Endometrial microvascular endothelial cells (primary cell): Measurements from ENCODE around the gene UBAC2. TPM values are rescaled to one million over a fixed set of nuclear protein-coding genes. Genes with fewer than 3 reads are reported as not detected.
"Not testable (repeated sequence)": the region's sequence is repeated elsewhere in the genome, so short reads cannot be mapped to it uniquely, and the experiment has no call there.

Source experiments
- in situ Hi-C: cut with HindIII; loops from 2 replicates; pipeline ENCODE4 v1.10.0; 2017; ENCODE audit warnings: low sequenced_read_pairs, low pct_unique_long_range_greater_than_20kb; ENCODE audit errors: inconsistent ontology term
- total RNA-seq: library from RNA; depleted of rRNA; stranded (reverse); fragments of >200 nt; gene quantifications from one replicate; pipeline ENCODE4 v1.2.3, GENCODE V29; 2015; ENCODE audit errors: inconsistent ontology term

The UBAC2 gene
- total RNA-seq, 1 donor from 2014 or later, result 56.8 TPM

DNA sequence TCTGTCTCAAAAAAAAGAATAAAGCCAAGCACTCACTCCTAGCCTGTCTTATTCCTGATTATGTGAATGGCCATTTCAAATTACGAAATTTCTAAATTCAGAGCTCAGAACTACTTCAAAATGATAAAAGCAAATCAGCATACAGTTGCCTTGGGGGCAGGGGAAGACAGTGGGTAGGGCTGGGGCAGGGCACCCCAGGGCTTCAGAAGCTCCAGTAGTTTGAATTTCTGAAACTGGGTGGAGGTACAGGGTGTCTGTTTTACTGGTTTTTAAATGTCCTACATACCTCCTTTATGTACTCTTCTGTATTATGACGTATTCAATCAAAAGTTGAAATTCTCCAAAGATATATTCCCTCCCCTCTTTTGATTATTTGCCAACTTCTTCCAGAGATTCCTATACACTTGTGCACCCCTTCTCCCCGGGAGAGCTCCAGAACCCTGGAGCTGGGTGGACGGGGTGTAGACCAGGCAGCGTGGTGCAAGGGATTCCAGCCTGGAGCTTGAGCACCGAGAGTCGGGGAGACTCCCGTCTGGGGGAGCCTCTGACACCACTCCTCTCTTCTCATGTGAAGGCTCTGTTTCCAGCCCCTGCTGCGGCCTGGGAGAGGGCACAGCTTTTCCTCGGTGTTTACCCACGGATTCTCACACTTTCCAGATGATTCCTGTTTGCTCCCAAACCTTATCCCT is 191.3 kb downstream of the UBAC2 start:
- in situ Hi-C loops, result no loop called here

DNA sequence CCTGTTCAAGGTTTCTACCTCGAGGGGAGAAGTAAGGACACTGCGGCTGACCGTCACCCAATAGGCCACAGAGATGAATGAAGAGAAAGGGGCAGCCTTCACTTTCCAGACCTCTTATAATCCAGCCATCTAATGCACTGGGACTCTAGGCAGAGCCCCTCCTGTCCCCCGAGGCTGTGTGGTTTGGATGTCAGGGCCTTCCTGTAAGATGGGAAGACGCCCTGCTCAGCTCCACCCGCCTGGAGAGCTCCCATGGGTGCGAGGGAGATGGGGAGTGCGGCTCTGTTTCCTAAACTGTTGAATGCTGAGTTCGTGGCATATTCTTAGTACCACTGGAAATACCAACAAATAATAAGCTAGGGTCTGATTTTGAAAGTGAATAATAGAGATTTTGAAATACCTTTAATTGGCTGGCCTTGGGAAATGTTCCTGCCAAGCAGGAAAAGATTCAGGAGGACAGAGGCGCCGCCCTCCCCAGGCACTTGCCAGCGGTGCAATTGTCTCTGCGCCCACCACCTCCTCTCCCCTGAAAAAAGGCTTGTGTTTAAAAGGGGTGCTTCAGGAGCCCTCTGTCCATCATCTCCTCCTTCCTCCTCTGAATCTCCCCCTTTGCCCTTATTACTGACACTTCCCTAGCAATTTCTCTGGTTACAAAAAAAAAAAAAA is 191.9 kb downstream of the UBAC2 start:
- in situ Hi-C loops, result no loop called here

DNA sequence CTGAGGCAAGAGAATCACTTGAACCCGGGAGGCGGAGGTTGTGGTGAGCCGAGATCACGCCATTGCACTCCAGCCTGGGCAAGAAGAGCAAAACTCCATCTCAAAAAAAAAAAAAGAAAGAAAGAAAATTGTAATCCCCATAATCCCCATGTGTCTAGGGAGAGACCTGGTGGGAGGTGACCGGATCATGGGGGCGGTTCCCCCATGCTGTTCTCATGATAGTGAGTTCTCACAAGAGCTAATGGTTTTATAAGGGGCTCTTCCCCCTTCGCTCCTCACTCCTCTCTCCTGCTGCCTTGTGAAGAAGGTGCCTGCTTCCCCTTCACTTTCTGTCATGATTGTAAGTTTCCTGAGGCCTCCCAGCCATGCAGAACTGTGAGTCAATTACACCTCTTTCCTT is 192.7 kb downstream of the UBAC2 start:
- in situ Hi-C loops, result not testable (repeated sequence)

DNA sequence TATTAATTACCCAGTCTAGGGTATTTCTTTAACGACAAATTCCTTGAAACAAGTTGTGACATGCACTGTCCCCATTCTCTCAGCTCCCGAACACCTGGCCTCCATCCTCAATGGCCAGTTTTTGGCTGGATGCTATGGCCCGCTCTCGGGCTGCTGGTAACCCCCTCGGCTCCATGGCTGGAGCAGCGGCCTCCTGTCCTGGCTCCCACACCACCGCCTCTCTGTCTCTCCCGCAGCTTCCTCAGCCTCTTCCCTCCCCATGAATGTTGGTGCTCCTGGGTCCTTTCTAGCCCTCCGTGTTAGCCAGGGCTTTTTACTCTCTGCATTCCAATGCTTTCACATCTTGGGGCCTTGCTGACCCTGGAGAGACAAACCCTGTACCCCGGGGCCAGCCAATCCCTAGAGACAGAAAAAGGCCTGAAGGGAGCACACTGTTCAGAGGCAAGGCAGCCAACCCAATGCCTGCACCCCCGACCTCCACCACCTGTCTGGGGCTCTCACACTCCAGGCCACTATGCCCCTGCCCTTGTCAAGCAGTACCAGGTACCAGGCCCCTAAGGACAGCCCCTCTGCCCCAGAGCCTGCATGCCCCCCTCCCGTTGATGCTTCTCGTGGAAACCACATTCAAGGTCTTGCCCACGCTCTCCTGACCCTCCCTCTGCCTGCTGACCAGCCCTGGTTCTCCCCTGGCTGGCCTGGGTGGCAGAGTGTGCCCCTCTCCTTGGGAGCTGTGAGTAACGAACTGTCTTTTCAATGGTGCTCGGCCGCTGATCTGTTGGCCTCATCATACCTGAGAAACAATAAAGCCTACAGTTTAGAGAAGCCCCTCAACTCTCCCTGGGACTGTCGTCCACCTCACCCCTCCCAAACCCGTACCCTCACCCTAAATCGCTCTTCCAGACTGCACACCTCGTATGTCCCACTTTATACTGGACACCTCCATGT is 193.4 kb downstream of the UBAC2 start:
- in situ Hi-C loops, result no loop called here

DNA sequence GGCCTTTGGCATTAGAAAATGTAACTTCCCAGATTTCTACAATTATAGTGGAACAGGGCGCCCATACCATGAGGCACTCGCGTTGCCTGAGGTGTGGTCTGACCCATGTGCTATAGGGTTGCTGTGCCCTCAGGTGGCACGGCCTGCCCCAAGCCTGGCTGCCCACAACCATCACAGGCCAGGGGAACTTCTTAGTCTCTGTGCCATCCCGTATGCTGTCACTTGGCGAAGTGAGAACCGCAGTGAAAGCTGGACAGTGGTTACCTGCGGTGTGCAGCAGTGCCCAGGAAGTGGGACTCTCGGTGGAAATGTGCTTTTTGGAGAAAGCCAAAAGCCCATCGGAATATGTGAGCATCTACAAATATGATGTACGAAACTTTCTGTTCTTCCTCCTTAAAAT is 194.8 kb downstream of the UBAC2 start:
- in situ Hi-C loops, result no loop called here

DNA sequence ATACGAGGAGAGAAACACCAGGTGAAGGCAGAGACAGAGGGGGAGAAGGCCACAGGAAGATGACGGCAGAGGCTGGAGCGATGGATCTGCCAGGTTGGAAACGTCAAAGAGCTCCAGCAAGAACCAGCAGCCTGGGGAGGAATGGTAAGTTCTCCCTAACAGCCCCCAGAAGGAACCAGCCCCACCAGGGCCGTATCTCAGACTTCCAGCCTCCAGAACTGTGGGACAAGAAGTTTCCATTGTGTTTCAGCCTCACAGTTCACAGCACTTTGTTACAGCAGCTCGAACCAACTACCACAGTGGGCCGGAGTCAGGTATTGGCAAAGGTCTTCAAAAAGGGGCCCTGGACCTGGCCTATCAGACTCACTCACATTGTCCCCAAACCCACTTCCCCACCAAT is 195.8 kb downstream of the UBAC2 start:
- in situ Hi-C loops, result no loop called here

DNA sequence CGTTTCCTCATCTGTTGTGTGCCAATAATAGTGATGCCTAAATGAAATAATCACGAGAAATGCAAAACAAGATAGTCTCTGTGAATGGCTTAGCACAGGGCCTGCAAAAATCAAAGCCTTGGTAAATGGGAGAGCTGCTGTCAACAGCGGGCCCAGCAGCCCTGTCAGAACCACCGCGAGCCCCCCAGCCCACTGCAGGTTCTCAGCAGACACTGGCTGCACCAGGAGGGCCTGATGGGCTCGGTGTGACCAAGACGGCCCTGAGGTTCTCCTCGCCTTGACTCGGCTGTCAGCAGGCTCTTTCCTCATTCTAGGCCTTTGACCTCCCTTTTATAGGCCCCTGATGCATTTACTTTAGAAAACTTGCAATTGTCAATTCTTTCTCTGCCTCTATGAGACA is 197.4 kb downstream of the UBAC2 start:
- in situ Hi-C loops, result no loop called here

DNA sequence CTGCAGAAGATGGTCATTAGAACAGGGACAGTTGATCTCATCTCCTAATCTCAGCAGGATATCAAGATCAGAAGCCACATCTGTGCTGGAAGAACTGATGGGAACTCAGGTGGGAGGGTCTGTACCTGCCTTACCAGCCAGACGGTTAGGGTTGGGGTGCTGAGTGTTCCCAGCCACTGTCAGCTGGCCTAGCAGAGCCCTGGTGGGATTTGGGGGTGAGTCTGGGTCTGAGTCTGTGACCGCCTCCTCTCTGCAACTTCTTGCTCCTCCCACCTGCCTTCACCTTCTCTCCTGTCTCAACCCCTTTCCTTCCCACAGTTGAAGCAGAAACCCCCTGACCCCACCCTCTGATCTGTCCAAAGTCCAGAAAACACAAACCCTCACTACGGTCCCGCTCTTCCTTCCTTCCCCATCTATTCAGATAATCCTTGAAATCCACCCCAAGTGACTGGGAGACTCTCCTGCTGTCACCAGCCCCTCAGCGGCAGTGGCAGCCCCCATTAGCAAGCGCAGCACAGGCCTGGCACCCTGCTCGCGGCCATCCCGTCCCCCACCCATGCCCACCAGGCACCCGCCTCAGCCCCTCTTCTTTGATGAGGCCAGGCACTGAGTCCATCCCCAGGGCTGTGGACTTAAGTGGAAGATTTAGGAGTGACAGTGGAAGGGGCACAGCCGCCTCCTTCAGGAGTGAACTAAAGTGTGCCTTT is 198.4 kb downstream of the UBAC2 start:
- in situ Hi-C loops, result no loop called here

DNA sequence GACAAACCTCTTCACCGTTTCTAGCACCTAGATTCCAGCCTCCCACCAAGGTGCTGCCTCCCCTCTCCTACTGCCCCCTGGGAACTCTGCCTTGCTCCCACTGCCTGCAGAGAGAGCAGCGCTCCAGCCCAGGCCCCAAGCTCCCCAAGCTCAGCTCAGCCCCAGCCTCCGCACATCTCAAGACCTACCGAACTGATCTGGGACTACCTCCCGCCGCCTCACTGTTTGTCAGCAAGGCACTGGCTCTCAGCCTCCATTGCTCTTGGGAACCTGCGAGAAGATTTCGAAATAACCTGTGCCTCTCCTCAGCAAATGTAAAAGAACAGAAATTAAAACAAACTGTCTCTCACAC is 198.9 kb downstream of the UBAC2 start:
- in situ Hi-C loops, result no loop called here

DNA sequence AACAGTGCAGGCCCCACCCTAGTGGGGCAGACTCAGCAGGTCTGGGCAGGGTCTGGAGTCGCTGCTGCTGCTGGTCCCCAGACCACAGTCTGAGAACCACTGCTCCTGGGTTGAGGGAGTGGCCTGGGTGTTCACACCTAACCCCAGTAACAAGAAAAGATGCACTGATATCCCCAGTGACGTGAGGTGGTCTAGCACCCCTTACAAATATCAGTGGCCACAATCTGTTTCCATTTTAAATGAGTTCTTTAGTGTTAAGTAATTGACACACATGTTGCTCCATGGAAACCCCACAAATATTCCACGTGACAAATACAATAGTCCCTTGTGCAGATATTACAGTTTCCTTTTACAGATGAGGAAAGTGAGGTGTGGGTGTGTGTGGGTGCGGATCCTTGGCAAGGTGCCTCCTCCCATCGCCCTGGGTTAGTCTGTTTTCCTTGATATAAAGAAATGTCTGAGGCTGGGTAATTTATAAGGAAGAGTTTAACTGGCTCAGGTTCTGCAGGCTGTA is 202.9 kb downstream of the UBAC2 start:
- in situ Hi-C loops, result no loop called here

DNA sequence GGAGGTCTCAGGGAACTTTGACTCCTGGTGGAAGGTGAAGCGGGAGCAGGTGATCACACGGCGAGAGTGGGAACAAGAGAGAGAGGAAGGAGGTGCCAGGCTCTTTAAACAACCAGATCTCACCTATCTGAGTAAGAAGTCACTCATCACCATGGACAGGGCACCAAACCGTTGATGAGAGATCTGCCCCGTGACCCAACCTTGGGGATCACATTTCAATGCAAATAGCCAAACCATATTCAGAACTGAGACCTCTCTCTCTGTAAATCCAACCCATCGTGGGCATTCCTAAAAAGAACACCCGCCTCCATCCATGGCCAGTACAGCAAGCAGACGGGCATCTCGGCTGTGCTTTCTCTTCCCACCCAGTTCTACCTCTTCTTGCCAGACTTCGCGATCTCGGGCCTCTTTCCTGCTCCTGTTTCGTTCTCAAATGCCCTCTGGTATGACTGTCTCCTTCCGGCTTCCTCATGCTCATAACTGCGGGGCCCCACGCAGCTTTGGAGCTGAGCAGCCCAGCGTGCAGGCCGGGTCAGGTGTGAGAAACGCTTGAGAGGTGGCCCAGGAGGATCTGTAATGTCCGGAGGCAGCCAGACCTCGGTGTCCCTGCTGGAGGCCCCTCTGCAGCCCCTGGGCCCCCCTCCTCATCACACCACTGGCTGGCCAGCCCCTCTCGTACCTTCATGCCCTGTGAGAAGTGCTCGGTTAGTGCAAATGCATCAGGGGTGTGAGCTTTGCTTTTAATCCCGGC is 203.5 kb downstream of the UBAC2 start:
- in situ Hi-C loops, result no loop called here

DNA sequence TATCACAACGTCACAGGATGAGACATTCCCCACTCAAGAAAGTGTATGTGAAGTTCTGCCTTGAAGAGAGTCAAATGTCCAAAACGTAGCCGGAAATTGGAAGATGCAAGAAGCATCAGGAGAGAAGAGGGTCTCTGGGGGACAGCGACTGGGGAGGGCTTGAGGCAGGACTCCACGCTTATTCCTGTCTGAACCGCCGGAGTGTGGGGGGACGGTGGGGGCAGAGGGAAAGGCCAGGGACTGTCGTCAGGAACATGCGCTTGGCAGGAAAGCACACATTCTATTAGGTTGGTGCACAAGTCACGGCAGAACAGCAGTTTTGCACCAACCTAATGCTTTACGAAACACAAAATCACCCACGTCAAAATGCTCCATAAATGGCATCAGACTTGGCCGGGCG is 205.3 kb downstream of the UBAC2 start:
- in situ Hi-C loops, result no loop called here

DNA sequence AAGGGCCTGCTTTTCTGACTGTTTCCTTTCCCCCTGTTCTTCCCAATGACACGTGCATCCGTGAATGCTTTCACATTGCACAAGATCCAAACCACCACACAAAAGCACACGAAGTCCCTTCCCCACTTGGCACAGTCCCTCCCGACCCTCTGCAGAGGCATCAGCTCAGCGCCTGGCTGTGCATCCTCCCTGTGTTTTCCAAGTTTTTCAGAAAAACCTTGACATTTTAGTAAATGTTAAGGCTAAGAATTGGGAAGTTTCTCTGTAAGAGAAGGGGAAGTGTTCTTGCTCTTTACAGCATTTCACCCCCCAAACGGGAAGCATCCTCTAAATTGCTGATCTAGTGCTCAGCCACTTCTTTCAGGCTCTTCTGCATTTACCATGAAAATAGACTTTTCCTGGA is 206.1 kb downstream of the UBAC2 start:
- in situ Hi-C loops, result no loop called here

DNA sequence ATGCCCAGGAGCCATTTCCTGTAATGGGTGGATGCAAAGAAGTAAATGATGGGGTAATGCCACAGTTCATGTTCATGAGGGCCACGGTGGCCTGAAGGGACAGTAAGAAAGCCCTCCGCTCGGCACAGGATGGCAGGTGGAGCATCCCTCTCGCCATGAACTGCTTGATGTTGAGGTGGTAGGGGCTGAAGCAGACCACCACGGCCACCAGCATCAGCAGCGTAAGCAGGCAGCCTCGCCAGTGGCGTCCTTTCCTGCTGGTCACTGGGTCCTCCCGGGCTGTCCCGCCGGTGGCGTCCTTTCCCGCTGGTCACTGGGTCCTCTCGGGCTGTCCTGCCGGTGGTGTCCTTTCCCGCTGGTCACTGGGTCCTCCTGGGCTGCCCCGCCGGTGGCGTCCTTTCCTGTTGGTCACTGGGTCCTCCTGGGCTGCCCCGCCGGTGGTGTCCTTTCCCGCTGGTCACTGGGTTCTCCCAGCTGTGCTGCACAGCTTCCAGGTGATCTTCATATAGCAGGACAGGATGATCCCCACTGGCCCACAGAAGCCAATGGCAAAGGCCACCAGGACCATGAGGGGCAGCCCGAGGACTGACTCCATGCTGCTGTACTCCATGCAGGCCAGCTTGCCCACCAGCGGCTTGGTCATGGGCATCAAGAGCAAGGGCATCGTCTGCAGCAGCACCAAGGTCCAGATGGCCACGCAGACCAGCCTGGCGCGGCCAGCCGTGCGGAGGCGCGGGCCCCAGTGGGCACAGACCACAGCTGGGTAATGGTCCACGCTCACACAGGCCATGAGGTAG is 207.4 kb downstream of the UBAC2 start:
- in situ Hi-C loops, result no loop called here

DNA sequence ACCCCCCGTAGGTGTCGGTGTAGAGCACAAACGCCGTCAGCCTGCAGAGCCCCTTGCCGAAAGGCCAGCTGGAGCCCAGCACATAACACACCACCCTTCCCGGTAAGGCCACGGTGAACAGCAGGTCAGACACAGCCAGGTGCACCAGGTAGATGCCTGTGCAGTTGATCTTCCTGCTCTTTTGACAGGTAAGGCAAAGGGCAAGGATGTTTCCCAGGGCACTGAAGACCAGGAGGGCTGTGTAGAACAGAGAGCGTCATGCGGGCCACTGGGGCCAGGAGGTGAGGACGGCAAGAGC is 208.0 kb downstream of the UBAC2 start:
- in situ Hi-C loops, result no loop called here

DNA sequence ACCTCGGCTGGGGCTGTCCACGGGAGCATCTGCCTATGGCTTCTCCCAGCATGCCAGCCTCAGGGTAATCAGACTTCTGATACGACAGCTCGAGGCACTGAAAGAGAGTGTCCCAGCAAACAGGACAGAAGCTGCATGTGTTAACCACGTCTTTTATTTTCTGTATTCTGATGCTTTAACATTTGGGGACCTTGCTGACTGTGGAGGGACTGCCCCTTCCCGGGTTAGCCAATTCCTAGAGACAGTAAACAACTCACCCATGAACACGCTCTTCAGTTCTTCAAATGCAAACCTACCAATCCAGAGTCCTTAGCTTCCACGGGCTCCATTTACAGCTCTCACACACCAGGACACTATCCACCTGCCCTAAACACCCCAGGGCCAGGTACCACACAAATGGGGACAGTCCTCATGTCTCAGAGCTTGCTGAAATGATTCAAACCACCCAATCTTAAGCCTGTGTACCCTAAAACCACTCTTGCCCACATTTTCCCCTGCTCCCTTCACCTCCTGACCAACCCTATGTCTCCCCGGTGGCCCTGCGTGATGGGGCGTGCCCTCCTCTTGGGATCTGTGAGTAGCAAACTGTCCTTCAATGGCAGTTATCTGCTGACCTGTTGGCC is 208.9 kb downstream of the UBAC2 start:
- in situ Hi-C loops, result not testable (repeated sequence)

DNA sequence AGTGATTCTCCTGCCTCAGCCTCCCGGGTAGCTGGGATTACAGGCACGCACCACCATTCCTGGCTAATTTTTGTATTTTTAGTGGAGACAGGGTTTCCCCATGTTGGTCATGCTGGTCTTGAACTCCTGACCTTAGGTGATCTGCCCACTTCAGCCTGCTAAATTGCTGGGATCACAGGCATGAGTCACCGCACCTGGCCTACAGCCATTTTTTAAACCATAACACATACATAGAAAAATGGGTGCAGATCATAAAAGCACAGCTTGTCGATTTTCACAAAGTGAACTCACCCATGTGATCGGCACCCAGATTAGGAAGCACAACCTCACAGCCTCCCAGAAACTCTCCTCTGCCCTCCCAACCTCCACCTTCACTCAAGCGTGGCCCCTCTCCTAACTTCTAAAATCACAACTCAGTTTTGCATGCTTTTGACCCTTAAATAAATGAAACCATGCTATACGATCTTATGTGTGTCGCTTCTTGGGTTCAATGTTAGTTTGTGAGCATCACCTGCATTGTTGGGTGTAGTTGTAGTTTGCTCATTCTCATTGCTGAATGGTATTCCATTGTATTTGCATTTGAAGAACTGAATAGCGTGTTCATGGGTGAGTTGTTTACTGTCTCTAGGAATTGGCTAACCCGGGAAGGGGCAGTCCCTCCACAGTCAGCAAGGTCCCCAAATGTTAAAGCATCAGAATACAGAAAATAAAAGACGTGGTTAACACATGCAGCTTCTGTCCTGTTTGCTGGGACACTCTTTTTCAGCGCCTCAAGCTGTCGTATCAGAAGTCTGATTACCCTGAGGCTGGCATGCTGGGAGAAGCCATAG is 210.2 kb downstream of the UBAC2 start:
- in situ Hi-C loops, result not testable (repeated sequence)
